Right kidney (tissue), 9 donors: ENCODE data around the gene ELAVL2.

Experiments used
- DNase-seq: peaks from one replicate; pipeline ENCODE4 v3.0.0-alpha.2; 2016
- long read RNA-seq, 8 donors: transcript quantifications; one replicate each; lab custom pipeline, GENCODE V29; 2026

ELAVL2 gene
- long read RNA-seq, donor 1, partial matches to known transcripts = 0 of 1 reads
- long read RNA-seq, donor 1, other reads (novel, unspliced or antisense) = 0 of 1 reads
- long read RNA-seq, donor 2 = 0 reads
- long read RNA-seq, donor 3 = 0 reads
- long read RNA-seq, donor 4 = 0 reads
- long read RNA-seq, donor 5 = 0 reads
- long read RNA-seq, donor 6 = 0 reads
- long read RNA-seq, donor 7 = 0 reads
- long read RNA-seq, donor 8, partial matches to known transcripts = 0 of 1 reads
- long read RNA-seq, donor 8, other reads (novel, unspliced or antisense) = 0 of 1 reads

- DNase-seq = peak; percentile 80
Observed at GRCh38 chr9:23826120-23826629, at the start of gene ELAVL2. Gene ELAVL2, minus strand, starts transcription at chr9:23826240. Its CDS starts 64,006 bp downstream, at chr9:23762234.

DNA sequence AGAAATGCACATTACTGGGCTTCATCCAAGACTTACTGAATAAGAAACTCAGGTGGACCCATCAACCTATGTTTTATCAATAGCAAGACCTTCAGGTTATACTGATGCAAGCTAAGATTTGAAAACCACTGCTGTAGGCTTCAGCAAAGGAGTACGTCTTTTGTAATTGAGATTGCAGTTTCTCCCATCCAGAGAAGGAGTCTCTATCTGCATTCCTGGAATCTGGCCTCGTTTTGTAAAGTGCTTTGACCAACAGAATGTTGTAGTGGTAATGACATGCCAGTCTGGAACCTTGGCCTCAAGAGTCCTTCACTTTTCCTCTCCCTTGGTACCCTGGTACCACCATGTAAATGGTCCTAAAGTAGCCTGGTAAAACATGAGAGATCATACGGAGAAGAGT, 32.2 kb upstream of the ELAVL2 start:
- DNase-seq = no peak

DNA sequence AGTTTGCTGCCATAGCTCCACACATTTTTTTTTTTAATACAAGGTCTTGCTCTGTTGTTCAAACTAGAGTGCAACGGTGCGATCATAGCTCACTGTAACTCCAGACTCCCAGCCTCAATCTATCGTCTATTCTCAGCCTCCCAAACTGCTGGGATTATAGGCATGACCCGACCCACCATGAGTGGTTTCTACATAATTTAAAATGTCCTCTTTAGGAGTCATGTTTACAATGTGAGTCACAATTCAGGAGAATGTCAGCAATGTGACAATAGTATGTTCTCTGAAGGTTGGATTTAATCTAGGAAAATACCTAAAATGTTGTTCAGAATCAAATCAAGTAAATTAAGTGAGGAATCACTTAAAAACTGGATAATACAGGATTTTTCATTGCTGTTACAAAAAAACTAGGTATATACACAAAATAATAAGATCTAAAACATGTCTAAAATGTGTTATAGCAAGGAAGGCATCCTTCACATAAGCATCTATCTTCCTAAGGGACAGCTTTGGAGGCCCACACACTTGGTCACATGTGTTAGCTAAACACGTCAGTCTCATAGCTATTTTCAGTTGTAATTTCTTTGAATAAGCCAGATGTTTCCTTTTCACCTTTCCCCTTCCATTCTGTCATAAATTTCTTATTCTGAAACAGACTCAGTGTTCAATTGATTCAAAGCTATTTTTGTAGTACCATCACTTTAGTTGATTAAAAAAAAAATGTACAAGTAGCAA, 30.0 kb upstream of the ELAVL2 start:
- no peak for DNase-seq

- DNase-seq = peak; percentile 61
Observed at GRCh38 chr9:23850690-23851629, 24.9 kb upstream of the ELAVL2 start.

- DNase-seq = peak; percentile 58
Observed at GRCh38 chr9:23850242-23850689, 24.2 kb upstream of the ELAVL2 start.

- DNase-seq = peak; percentile 12
Observed at GRCh38 chr9:23849379-23850035, 23.5 kb upstream of the ELAVL2 start.

- no peak for DNase-seq
Observed at GRCh38 chr9:23842565-23843129, 16.6 kb upstream of the ELAVL2 start.

DNA sequence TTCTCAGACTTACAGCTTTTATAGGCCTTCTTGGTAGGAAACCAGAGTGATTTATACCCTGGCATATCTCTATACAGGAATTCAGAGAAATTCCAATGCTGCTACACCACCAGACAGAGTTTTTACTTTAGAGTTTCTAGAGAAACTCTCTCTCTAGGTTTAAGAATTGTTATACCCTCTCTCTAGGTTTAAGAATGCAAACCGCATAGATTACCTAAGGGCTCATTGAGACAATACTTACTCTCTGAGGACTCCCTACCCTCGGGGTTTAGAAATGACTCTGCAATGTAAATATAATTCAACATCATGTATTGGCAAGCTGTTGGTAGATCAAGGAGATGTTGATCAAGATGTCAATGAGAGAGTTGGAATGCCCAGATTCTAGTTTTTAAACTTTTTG, 15.3 kb upstream of the ELAVL2 start:
- no peak for DNase-seq

DNA sequence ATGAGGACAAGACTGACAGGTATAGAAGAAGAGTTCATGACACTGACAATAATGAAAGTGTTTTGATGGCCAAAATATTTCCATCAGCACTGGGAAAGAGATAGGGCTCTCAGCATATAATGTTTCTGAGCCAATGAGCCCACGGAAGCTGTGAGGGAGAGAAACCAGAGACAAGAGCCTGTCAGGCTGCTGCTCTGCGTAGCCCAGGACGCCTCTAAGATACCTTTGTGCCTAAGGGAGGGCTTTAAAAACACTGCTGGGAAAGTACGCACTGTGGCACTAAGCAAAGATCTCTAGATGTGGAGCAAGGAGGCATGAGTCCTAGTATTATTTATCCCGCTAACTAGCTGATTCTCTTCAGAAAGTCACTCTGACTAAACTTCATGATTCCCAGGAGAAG, 11.0 kb upstream of the ELAVL2 start:
- DNase-seq = no peak

DNA sequence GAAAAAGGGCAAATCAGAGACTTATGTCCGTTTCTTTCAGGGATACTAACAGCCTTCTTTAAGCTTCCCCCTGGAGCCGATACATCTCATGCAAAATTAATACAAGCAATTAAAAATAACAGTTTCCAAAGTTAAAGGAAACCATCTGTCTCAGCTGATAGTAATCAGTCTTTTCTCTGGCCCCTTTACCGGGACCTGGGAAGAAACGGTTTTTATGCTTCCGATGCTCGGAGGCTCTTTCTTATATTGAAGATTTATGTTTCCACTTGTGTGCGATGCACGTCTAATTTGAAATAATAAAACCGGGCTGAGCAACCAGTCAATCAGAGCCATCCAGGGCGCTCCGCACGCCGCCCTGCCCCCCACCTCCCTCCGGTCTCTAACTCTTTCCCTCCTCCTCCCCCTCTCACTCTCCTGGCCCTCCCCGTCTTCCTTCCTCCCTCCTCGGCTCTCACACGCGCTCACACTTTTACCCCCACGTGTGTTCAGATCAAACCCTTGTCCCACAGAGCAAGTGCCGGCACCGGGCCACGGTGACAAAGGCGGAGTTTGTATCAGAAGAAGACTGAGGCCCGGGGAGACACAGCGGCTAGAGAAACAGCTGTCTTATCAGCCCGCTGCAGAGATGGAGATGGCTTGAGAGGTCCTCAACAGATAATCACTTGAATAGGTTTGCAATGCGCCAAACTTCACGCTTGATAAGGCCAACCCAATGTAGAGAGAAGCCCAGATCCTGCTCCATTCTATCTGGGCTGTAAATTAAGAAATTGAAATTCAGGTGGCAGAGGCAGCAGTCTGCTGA, 5.1 kb upstream of the ELAVL2 start:
- no peak for DNase-seq

- no peak for DNase-seq
Observed at GRCh38 chr9:23830476-23830805, 4.4 kb upstream of the ELAVL2 start.

DNA sequence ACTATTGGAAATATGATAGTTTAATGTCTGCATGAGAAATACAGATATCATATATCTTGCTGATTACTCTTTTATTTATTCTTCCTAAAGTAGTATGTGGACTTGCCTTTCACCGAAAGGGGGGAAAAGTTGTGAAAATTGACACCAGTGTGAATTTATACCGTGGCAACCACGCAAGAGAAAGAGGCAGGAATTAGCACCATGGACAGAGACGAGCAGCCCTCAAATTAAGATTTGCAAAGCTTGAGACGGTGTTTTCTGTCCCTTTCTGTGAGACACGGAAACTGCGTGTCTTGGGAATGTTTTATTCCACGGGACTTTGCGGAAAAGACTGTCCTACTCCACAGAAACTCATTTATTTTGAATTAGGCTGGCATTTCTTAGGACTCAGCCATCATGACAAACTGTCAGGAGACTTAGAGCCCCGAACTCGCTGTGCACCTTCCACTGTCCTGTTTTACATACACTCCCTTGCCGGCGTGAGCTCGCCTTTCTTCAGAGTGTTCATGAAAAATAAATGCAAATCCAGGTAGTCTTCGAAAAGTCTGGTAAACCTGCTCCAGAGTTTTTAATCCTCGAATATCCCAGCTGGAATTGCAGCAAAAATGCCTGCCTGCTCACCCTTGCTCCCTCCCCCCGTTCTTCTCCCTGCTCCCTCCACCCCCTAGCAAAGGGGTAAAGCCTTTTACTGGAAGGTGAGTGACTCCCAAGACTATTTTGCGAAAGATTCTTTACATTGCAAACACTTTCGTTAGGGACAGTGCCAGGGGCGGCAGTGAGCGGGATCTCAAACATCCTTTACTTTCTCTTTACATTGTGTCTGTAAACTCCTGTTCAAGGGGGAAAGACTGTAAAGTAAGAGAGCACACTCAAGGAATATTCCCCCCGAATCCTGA, 3.8 kb upstream of the ELAVL2 start:
- no peak for DNase-seq

DNA sequence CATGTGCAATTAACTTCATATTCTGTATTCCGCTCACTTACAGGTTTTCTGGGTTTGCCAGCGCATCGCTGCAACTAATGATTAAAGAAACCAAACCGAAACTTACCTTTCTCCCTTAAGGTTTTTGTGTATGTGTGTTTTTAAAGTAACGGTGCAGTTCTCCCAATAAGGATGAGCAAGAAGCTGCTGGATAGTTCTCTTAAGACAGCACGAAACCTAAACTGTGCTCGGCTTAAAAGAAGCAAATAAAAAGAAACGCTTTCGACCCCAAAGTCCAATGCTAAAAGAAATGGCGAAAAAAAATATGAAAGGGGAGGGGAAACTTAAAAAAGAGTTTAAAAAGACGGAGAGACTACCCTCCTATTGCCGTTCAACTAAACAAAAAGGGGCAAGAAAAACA, 340 bp downstream of the ELAVL2 start:
- no peak for DNase-seq

DNA sequence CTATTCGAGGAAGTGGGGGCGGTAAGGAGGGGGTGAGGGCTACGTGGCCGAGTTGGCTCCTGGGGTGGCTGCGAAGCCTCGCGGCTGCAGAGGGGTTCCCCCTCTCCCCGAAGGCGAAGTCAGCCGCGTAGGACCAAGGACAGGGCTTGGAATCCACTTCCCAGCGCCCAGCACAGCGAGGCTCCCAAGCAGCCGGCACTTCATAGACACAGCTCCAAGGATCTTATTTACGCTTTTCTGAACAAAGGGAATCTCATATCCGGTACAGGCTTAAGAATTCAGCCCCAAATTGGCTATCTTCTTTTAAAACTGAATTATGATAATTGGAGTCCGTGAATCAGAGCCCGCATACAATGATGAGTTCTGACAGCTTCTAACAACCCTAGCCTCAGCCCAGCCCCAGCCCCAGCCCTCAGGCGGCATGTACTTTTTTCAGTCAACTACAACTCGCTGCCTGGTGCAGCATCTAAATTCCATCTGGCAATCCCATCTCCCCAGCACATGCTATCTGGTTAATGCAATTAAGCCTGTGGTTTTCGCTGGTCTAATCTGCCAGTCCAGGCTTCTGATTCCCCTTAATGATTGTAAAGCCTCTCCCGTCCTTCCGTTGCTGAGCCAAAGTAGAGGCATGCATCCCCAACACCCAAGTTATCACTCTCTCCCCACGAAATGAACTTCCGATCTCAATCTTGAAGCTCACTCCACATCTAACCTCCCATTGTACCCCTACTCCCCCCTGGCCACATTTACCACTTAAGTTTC, 1.0 kb downstream of the ELAVL2 start:
- peak; percentile 71 for DNase-seq

DNA sequence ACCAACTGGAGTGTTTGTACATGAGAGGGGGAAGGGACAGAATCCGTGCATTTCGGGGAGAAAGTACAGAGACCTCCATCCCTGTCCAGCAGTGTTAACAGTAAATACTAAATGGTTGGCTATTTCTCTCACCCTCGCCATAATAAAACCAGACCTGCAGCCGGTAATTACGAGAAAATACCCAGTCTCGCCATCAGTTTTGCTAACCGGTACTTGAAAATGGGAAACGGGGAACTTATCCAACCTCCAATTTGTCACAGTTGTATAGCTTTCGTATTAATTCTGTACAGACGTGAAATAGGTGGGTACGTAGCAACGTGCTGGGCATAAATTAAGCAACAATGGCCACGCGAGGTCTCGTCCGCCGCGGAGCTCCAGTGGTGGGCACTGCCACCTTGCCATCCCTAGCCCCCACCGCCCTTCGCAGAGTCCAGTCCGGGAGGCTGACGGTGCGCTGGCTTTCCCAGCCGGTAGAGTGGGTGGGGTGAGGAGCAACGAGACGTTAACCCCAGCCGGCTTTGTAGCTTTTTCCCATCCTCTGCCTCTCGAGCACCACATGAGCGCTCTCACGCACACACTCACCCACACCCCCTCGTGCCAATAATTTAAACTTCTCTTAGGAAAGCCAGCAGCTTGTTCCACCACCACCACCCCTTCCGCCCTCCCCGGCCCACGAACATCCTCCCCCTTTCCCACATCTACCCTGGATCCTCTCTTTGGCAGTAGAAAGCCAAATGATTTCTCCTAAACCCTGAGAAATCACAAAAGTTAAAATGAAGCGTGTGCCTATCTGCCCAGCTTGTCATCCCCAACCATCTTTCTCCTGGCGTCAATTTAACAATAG, 1.8 kb downstream of the ELAVL2 start:
- no peak for DNase-seq

GRCh38 chr9:23823269-23823668, 2.8 kb downstream of the ELAVL2 start:
- DNase-seq = no peak

DNA sequence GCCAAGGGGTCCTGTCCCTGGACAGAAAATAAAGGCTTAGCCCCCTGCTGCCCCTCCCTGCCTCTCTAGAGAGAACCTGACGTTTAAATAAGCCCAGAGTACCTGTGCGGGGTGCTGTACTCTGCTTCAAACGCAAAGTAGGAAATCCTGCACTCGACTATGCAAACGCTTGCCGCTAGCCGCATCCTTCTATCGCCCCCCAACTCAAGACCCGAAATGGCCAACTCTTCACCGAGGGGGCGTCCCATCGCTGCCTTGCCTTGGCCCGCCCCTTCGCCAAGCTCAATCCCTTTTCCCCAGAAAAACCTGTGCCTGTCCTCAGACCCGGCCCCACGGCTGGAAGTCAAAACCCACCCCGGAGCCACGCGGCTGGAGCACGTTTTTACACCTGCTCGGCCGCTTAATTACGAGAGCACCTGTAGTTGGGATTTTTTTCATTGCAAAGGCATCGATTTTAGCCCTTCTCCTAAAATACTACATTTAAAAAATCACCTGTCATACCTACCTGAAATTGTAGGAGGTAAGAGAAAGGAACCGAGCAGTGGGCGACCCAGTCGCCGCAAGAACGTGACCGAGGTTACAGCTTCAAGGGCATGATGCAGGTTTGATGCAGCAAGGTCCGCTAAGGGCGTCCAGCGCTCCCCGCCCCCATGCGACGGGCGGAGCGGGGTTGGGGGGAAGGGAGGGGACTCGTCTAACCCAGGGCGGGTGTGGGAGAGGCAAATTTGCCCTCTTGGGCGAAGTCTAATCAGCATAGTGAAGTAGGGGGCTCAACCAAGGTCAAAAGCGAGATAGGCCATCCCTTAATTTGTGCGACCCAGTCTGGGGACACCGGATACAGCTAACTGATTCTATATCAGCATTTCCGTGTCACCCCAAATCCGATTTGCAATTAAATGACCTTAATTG, 3.5 kb downstream of the ELAVL2 start:
- DNase-seq = no peak
